WERI-Rb-1 (cell line): ENCODE results near the gene GPR153.

Experiments used
- DNase-seq: peaks from one replicate; pipeline ENCODE4 v3.0.0-alpha.2; 2020
- H3K27ac ChIP-seq: fragments of 250-450 bp; sonication (Bioruptor Pico); 2 replicates; pipeline ENCODE4 v1.5.1; 2020; ENCODE audit warnings: mild to moderate bottlenecking, moderate library complexity
- H3K27me3 ChIP-seq: fragments of 250-450 bp; sonication (Bioruptor Pico); 2 replicates; pipeline ENCODE4 v1.5.1; 2021; ENCODE audit warnings: mild to moderate bottlenecking, low read depth, moderate library complexity; ENCODE audit not compliant: insufficient read depth, severe bottlenecking
- H3K36me3 ChIP-seq: fragments of 250-450 bp; sonication (Bioruptor Pico); 2 replicates; pipeline ENCODE4 v1.5.1; 2020; ENCODE audit warnings: mild to moderate bottlenecking, moderate library complexity
- H3K4me3 ChIP-seq: 2 replicates; pipeline ENCODE4 v1.5.1; 2011; ENCODE audit warnings: low read depth, mild to moderate bottlenecking, control low read depth, low read length
- H3K9me3 ChIP-seq: fragments of 250-450 bp; sonication (Bioruptor Pico); 2 replicates; pipeline ENCODE4 v1.5.1; 2021; ENCODE audit warnings: mild to moderate bottlenecking, moderate library complexity; ENCODE audit not compliant: severe bottlenecking
- TF ChIP-seq, protein P1 (sequence below): IDR thresholded peaks from 2 replicates; pipeline ENCODE4 v1.5.1; 2011; ENCODE audit warnings: low read depth, mild to moderate bottlenecking, control low read depth, inconsistent platforms, low read length

Gene GPR153

DNA sequence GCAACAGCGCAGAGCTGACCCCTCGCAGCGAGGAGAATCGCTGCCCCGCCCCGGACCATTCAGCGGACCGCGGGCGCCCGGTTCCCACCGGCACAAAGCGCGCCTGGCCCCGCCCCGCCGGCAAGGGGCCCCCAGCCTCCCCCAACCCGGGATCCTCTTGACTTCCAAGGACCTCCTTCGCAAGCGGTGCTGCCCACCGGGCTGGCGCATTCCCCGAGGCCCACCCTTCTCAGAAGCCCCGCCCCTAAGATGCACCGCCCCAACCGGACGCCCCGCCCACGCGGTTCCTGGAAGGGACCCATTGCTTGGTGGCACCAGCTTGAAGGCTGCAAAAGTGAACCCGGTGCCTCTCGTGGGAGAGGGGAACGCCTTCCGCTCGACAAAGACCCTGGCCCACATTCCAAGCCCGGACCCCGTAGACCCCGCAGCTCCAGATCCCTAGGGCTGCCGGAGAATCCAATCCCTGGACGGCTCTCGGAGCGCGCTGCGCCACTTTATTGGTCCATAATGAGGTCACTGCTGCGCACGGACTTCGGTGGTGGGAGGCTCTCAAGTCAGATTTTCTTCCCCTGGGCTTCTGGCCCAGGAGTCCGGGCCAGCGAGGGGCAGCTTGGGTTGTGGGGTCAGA is 14.9 kb downstream of the GPR153 start:
- peak; percentile 94 for DNase-seq
- H3K27me3 ChIP-seq, result no peaks in the 10 kb centered on the region
- no peaks in the 10 kb centered on the region for H3K9me3 ChIP-seq
- TF ChIP-seq, protein P1, sequence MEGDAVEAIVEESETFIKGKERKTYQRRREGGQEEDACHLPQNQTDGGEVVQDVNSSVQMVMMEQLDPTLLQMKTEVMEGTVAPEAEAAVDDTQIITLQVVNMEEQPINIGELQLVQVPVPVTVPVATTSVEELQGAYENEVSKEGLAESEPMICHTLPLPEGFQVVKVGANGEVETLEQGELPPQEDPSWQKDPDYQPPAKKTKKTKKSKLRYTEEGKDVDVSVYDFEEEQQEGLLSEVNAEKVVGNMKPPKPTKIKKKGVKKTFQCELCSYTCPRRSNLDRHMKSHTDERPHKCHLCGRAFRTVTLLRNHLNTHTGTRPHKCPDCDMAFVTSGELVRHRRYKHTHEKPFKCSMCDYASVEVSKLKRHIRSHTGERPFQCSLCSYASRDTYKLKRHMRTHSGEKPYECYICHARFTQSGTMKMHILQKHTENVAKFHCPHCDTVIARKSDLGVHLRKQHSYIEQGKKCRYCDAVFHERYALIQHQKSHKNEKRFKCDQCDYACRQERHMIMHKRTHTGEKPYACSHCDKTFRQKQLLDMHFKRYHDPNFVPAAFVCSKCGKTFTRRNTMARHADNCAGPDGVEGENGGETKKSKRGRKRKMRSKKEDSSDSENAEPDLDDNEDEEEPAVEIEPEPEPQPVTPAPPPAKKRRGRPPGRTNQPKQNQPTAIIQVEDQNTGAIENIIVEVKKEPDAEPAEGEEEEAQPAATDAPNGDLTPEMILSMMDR, result no peak
- peak overlapping the region; percentile 63 for H3K27ac ChIP-seq
- no peaks in the 10 kb centered on the region for H3K36me3 ChIP-seq
- H3K4me3 ChIP-seq, result peak overlapping the region; percentile 77

DNA sequence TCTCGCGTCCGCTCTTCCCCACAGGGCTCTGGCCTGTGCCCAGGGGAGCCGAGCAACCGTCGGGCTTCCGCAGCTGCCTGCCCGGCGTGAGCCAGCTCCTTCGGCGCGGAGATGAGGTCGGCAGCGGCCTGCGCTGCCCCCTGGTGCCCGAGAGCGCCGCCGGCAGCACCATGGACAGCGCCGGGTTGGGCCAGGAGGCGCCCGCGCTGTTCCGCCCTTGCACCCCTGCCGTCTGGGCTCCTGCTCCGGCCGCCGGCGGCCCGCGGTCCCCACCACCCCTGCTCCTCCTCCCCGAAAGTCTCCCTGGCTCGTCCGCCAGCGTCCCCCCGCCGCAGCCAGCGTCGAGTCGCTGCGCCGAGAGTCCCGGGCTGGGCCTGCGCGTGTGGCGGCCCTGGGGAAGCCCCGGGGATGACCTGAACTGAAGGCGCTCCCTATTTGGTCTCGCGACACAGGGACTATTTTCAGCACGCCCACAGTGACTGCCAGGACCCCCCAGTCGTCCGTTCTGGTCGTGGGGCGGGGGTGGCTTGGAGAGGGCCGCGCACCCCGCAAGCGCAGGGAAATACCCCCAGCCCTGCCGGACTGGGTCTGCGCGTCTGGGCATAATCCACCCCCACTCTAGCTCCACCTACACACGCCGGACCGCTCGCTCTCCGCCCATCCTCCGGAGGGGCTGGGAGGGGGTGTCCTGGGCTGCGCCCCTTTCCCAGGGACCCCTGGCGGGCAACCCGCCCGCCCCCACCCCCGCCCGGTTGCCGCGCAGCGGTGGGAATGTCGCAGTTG is 15.6 kb downstream of the GPR153 start:
- no peaks in the 10 kb centered on the region for H3K9me3 ChIP-seq
- peak overlapping the region; percentile 77 for H3K4me3 ChIP-seq
- no peaks in the 10 kb centered on the region for H3K36me3 ChIP-seq
- no peaks in the 10 kb centered on the region for H3K27me3 ChIP-seq
- peak overlapping the region; percentile 63 for H3K27ac ChIP-seq
- DNase-seq, result peak; percentile 83
- TF ChIP-seq, protein P1, result peak; percentile 90

DNA sequence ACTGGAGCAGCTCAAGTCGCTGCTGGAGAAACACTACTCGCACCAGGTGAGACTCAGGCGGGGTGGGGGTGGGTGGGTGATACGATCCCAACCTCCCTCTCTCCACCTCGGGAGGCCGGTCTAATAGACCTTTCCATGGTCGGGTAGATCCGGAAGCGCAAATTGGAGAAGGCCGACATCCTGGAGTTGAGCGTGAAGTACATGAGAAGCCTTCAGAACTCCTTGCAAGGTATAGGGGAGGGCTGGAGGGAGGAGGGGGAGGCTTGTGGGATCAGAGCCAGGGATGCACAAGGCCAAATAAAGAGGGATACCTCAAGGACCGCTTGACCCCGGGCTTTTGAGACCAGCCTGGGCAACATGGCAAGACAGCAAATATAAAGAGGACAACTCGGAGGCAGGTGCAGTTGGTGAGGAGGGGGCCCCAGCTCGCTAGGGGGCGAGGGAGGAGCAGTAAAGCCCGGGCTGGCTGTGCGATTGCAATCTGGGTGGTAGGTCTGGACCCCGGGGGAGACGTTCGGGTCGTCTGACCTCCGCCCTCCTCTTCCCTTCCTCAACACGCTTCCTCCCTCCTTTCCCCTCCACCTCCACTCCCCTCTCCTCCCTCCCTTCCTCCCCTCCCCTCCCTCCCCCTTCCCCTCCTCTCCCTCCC is 16.4 kb downstream of the GPR153 start:
- TF ChIP-seq, protein P1, result 0 out of 2 replicates have a peak, but pooled peaks have one; percentile 12
- peak overlapping the region; percentile 77; the same call in 1 of the 2 replicates for H3K4me3 ChIP-seq
- no peaks in the 10 kb centered on the region for H3K27me3 ChIP-seq

DNA sequence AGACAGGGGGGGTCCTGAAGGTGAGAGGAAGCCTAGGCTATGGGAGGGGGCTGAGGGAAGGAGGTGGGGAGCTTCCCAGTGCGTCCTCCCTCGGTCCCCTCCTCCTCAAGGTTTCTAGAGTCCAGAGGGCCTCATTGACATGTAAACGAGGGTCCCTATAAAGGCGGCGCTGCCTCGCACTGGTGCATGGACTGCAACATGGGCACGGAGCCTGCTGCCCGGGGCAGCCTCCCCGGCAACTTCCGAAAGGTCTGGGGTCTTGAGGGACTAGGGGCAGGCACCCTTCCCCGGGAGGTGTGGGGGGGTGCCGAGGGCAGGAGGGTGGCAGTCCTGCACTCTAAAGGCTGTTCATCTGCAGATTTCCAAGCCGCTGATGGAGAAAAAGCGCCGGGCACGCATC is 16.9 kb downstream of the GPR153 start, which contains the start of gene HES3:
TSS of gene HES3 (plus strand) at position 187 of the 400 bp plus-strand sequence. CDS start at position 374, 187 bp downstream.
- Histone ChIP-seq H3K27me3 (no peaks in the 10 kb centered on the region), H3K27ac (peak within 1 kb of the TSS; percentile 63), H3K9me3 (no peaks in the 10 kb centered on the region), H3K36me3 (no peaks in the 10 kb centered on the region), H3K4me3 (peak within 1 kb of the TSS; percentile 77)
- TF ChIP-seq, protein P1, result no peak
- DNase-seq, result no peak

More for the DNA sequence above, 16.4 kb downstream of the GPR153 start:
- 0 out of 2 replicates have a peak overlapping the region, but pooled peaks have one; percentile 39 for H3K27ac ChIP-seq
- DNase-seq, result no peak
- H3K36me3 ChIP-seq, result no peaks in the 10 kb centered on the region
- H3K9me3 ChIP-seq, result no peaks in the 10 kb centered on the region

DNA sequence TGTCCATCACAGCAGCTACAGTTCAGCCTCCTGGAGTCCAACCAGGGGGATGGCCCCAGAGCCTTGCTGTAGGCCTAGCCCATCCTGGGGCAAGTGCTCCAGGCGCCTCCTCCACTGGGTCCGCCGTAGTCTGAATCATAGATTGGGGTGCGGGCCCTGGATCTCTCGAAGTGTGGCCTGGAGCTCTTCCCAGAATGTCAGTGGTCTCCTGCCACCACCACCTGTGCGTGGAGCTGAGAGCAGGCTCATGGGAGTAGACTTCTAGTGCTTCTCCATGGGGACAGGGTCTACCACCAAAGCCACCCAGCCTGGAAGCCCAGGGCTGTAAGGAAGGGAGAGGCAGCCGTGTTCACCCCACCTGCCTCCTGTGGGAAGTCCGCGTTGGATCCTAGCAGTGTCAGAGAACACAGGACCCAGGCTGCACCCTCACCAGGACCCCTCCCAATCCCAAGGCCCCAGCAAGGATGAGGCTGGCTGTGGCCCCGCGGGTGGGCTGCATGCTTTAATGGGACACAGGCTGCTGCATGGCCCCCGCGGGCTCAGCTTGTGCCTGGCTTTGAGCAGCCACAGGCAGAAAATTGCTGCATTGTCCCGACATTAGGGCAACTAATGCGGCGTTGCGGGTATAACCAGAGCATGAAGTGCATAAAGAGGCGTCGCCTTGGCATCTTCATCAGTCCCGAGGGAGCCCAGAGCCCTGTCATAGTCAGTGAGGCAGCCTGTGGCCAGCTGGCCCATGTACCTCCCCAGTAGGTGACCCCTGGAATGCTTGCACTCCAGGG is 17.7 kb downstream of the GPR153 start:
- no peaks in the 10 kb centered on the region for H3K9me3 ChIP-seq
- no peak overlapping the region for H3K4me3 ChIP-seq
- no peaks in the 10 kb centered on the region for H3K36me3 ChIP-seq
- H3K27ac ChIP-seq, result no peak overlapping the region
- no peak for DNase-seq
- no peaks in the 10 kb centered on the region for H3K27me3 ChIP-seq
- TF ChIP-seq, protein P1, result no peak
